ENCODE data around the gene HOXC4. TPM values are rescaled to one million over a fixed set of nuclear protein-coding genes. Genes with fewer than 3 reads are reported as not detected.

The HOXC4 gene
- total RNA-seq = 0.21 TPM

GRCh38 chr12:54053751-54054741 lies at the start of gene HOXC4:
HOXC4 (plus strand) TSS chr12:54053835; CDS start chr12:54053923, 88 bp downstream.
- DNase-seq = no peak

GRCh38 chr12:54004063-54004840 lies 49.4 kb upstream of the HOXC4 start:
- DNase-seq = no peak

- no peak for DNase-seq
Measured at GRCh38 chr12:54004841-54005530, 48.6 kb upstream of the HOXC4 start.

- no peak for DNase-seq
Measured at GRCh38 chr12:54005531-54005852, 48.1 kb upstream of the HOXC4 start.

- peak; percentile 94 for DNase-seq
Measured at GRCh38 chr12:54005853-54006558, 47.6 kb upstream of the HOXC4 start.

- no peak for DNase-seq
Measured at GRCh38 chr12:54006559-54007220, 46.9 kb upstream of the HOXC4 start.

GRCh38 chr12:54007538-54008259 lies 45.9 kb upstream of the HOXC4 start:
- DNase-seq = no peak

- no peak for DNase-seq
Measured at GRCh38 chr12:54008260-54008552, 45.4 kb upstream of the HOXC4 start.

- no peak for DNase-seq
Measured at GRCh38 chr12:54009171-54010052, 44.2 kb upstream of the HOXC4 start.

GRCh38 chr12:54010053-54010971 lies 43.3 kb upstream of the HOXC4 start:
- no peak for DNase-seq

GRCh38 chr12:54010972-54011664 lies 42.5 kb upstream of the HOXC4 start:
- DNase-seq = no peak

- DNase-seq = no peak
Measured at GRCh38 chr12:54011665-54012532, 41.7 kb upstream of the HOXC4 start.

- DNase-seq = no peak
Measured at GRCh38 chr12:54012631-54013409, 40.8 kb upstream of the HOXC4 start.

GRCh38 chr12:54014377-54015017 lies 39.1 kb upstream of the HOXC4 start:
- no peak for DNase-seq

GRCh38 chr12:54015018-54015931 lies 38.4 kb upstream of the HOXC4 start:
- no peak for DNase-seq
